ENCODE measurements around the gene BBC3.
A peak's percentile ranks its signal among the peaks of the same experiment; 100 is the strongest.

BBC3 gene

DNA sequence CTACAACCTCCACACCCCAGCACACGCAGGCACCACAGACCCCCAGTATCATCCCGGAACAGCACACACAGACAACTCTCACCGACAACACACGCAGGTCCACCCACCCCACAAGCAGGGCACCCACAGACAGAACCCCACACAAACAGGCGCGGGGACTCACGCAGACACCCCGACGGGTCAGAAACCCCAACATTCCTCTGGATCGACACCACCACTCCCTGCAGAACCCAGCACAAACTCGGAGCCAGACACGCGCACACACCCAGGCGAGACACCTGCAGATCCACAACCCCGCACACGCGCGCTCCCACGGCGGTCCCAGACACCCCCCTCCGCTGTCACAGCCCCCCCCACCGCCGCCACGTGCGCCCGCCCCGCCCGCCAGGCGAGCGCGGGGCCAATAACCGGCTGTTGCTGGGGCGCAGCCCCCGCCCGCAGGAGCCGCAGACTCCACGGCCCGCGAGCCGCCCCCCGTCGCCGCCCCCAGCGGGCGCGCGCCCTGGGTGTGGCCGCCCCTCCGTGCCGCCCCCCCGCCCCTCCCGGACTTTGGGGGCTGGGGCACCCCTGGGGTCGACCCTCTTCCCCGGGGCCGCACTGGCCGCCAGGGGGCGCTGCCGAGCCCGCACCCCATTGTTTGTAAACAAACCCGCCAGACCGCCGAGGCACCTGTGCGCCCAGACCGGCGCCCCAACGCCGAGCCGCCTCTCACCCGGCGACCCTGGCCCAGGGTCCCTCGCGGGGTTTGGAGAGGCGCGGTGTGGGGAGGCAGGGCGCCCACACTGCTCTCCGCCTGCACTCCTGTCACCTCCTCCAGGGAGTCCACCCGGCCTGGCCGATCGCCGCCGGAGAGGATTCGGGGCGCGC, 712 bp downstream of the BBC3 start:
- DNase-seq (ENCODE audit: low spot score): no peak

DNA sequence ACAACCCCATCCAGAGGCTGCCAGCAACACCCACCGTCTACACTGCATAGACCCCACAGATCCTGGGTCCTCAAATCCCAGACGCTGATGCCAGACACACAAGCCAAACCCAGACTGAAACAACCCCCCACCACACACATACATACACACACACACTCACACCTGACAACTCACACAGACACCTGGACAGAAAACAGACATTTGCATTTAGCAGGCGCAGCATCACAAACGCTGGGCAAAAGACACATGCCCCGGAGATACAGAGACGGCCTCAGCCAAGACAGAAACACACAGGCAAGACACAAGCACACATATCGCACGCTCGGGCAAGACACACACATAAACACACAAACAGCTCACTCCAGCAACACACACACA, 1.3 kb downstream of the BBC3 start:
- DNase-seq (ENCODE audit: low spot score): no peak

DNA sequence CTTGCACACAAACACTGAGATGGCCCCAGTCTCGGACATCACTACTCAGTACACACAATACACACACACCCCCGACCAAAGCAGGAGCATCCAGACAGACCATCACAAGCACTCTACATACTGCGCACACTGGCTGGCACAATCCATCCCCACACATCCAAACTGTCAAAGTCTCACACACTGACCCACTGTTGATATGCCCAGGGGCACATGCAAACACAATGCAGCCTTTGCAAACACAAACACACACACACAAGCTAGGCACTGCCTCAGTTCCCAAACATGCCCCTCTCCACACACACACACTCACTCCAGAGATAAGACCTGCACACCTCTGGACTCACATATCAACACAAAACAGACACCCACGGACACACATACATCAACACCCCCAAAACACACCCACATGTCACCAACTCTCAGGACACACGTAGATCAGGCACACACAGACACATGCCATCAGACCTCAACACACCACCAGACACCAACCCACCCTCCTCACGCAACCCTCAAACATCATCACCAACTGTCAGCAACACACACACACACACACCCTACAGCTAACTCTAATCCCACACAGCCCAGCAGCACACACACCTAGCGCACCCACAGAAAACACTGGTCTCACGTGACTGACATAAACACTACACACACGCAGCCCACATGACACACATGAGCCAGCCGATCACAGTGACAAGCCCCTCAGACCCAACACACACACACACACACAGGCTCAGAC, 1.9 kb downstream of the BBC3 start:
- peak; percentile 18 for DNase-seq (ENCODE audit: low spot score)

DNA sequence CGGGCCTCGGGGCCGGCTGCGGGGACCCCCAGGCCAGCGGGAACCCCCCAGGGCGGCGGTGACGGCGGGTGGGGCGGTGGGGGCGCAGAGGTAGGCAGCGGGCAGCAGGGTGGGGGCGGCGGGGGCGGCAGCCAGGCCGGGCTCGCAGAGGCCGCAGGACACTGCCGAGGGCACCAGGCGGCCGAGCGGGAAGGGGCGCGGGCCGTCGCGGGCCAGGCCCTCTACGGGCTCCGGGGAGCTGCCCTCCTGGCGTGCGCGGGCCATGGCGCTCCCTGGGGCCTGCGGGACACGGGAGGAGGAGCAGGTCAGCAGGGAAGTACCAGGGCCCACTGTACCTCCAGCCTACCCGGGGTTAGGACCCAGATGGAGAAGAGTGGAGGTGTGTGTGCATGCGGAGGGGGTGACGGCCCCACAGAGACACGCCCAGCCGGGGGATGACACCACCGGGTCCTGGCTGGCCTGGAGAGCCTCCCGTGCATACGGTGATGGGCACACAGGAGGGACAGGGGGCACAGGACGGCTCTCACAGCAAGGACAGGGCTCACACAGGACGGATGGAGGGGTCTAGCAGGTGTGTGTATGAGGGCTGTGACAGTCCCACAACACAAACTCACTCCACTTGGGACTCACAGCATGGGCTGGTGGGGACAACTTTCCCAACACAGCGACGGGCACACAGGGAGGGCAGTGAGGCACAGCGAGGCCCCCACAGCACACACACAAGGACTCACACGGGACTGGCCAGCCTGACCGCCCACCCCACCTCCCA, 2.6 kb downstream of the BBC3 start:
- DNase-seq (ENCODE audit: low spot score): no peak

DNA sequence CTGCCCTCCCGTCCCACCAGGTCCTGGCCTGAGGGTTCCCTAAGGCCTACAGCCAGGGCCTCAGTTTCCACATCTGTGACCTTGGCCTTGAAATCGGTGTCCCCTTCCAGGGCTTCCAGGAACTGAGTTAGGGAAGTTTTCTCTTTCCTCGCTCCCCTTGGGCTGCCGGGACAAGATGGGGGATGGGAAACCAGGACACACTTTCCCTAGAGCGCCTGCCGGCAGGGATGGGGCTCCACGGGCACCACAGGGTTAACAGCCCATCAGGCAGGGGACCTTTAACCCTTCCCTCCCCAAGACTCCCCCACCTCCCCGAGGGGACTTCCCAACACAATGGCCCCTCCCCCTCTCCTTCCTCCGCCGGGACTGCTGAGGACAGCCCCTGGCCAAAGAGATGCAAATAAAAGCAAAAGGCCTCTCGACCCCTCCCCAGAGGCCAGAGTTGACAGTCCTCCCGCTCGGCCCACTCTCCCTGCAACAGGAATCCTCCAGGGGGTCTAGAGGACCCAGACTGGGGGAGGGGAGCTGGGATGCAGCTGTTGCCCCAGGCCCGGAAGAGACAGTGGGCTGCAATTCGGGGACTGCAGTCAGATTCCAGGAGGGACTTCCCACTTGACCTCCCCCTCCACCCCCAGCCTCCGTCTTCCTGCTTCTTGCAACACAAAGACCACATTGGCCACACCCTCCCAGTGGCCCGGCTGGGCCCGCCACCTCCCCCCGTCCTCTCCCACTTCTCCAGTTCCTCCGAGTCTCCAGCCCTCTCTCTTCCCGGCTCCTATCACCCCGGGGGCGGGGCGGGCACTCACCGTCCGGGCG, 3.4 kb downstream of the BBC3 start:
- peak; percentile 76 for DNase-seq (ENCODE audit: low spot score)

DNA sequence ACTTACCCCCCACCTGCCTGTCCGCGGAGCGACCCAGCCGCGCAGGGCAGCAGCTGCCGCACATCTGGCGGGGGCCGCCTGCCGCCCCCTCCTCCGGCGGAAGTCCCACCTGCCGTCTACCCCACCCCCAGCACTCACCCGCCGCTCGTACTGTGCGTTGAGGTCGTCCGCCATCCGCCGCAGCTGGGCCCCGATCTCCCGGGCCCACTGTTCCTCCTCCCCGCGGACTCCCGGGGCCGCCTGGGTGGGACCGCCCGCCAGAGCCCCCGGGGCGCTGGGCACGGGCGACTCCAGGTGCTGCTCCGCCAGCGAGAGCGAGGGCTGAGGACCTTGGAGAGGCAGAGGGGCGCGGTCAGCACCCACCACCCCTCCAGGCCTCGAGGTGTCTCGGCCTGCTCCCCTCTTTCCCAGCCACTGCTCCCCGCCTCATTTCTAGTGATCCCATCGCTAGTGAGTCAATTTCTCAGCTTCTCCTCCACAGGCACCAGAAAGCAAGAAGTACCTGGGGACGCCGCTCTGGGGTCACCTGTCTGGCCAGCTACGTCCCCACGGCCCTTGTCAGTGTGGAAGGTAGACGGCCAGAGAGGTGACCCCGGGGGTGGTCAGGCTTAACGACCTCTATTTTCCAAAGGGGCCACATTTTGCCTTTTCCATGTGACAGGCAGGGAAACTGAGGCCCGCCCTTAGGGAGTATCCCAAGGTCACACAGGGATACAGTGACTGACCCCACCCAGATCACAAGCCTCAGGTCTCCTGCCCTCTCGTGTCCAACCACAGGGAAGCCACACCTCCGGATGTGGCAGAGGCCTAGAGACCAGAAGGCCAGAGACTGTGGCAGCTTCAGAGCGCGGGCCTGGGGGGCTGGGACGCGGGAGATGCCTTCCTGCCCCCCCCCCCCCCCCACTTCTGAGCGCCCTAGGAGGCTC, 4.3 kb downstream of the BBC3 start:
- DNase-seq (ENCODE audit: low spot score): peak; percentile 71

DNA sequence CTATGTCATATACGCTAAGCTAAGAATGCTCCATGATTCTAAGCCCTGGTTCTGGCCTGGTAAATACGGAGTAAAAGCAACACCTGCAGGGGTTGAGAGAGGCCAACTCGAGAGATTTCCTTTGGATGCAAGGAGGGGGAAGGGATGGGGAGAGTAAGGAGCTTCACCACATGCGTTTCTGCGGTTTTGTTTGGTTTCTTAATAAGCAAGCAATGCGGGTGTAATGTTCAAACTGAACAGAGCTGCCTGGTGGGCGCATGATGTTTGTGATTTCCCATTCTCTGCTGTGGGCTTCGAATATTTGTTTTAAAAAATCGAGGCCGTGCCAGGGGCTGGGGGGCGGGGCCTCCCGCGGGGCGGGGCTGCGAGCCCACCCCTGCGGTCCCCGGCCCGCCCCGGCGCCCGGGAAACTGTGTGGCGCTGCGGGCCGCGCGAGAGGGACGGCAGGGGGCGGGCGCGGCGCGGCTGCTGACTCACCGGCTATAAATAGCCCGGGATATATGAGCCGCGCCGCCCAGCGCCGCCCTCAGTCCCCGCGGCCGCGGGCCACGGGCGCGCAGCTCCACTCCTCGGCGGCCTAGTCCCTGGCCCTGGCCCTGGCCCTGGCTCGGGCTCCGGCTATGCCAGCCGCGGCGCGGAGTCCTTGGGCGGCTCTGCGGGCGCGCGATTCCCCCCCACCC, 5.1 kb downstream of the BBC3 start:
- DNase-seq (ENCODE audit: low spot score): peak; percentile 83

DNA sequence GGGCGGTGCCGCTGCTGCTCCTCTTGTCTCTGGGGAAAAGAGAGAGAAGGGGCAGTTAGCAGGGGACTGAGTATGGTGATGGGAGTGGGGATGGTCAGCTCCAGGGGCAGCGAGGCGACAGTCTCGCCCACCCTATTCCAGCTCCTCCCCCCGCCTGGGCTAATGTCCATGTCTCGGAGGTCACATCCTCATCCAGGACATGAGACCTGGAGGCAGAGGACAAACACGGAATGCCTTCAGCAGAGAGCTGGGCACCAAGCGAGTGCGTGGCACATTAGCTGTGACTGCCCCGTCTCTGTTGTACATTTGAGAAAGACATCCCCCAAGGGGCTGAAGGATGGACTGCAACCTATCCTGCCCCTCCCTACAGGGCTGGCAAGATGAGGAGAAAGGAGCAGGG, 9.1 kb downstream of the BBC3 start:
- no peak for DNase-seq (ENCODE audit: low spot score)

DNA sequence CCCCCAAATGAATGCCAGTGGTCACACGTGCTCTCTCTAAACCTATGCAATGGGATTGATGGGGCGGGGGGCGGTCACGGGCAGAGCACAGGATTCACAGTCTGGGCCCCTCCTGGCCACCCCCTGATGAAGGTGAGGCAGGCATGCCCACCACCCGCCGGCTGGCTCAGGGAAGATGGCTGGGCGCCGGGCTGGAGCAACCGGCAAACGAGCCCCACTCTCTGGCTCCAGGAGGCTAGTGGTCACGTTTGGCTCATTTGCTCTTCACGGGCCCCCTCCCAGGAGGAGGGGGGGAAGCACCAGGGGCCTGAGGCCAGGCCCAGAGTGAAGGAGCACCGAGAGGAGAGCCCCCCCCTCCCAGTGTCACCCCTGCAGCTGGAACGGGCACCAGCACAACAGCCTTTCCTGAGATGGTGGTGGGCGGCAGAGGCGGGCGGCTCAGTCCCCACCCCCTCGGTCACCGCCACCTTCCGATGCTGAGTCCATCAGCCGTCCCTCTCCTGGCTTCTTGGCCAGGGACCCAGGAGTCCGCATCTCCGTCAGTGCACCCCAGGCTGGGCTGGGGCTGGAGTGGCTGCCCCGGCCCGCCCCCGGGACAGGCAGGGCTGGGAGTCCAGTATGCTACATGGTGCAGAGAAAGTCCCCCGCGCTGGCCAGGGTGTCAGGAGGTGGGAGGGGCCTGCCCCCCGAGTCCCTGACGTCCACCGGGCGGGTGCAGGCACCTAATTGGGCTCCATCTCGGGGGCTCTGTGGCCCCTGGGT, 9.7 kb downstream of the BBC3 start:
- no peak for DNase-seq (ENCODE audit: low spot score)

DNA sequence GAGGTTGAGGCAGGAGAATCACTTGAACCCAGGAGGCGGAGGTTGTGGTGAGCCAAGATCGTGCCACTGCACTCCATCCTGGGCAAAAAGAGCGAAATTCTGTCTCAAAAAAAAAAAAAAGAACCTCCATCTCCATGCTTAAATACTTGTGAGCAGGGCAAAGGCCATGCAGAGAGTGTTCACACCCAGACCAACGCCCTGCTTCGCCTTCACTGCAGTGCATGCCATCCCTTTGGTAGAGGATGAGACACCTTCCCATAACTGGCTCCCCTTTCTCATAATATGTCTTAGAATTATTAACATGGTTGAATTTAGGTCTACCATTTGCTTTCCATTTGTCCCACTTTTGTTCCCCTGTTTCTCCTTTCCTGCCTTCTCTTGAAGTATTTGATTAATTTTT, 15.4 kb downstream of the BBC3 start:
- DNase-seq (ENCODE audit: low spot score): no peak

DNA sequence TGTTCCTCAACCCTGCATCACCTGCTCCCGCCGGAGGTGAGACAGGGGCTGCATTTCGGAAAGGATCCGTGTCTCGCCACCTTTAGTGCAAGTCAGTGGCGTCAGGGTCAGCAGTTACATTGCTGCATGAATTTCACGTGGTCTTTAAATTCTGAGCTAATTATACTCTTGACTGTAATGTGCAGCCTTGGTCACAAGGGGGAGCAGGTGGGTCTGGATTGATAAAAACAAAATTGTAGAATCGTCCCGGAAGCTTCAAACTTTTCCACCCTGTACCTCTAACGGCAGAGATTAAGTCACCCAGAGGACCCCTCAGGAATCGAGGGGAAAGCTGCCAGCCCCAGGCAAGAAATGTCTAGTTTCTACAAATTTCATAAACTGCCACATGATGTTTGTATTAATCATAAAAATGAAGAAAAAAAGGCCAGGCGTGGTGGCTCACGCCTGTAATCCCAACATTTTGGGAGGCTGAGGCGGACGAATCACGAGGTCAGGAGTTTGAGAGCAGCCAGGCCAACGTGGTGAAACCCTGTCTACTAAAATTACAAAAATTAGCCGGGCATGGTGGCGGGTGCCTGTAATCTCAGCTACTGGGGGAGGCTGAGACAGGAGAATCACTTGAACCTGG, 20.2 kb downstream of the BBC3 start:
- peak; percentile 78 for DNase-seq (ENCODE audit: low spot score)

DNA sequence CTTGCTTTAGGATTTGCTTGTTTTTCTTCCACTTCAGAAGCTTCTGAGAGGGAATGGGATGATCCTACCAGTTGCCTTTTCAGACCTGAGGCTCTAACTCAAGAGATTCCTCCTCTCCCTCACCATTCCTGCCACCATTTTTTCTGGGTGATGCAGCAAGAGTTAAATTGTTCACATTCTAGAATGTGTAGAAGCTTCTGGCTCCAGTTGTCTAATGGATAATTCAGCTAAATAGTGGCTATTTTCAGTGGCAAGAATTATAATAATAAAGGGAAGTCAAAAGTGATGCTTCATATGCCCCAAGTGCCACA, 20.9 kb downstream of the BBC3 start:
- no peak for DNase-seq (ENCODE audit: low spot score)

DNA sequence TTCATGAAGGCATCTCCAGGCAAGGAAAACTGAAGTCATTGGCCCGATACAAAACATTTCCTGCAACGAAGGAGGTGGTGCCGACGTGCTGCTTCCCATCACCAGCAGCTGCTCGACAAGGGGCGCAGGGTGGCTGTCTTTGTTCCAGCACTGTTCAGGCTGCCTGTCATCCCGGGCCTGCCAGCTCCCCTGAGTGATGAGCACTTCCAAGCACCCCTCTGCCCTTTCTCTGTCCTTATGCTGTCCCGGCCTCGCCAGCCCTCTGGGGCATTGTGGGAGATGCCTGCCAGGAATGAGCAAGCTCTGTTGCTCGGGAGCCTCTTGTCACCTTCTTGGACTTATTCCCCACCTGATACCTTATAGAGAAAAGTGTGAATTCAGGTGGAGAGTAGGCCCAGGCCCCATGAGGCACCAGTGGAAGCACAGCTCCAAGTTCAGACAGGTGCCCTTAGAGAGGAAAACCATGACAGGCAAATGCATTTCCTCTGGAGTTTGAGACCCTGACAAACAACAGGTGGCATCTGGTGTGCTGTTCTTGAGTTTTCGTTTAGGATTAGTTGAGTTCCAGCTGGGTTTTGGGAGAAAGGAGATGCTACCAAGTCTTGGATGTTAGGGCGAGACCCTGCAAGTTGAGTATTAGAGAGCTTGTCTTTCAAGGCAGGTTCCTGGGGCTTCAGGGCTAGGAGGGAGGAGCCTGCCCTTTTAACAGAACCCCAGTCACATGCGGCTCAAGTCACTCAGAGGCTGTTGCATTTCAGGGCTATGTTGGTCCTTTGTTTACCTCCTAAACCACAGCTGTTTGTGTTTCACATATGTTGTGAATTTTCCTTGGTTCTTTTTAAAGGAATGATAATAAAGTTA, 21.4 kb downstream of the BBC3 start:
- DNase-seq (ENCODE audit: low spot score): no peak

DNA sequence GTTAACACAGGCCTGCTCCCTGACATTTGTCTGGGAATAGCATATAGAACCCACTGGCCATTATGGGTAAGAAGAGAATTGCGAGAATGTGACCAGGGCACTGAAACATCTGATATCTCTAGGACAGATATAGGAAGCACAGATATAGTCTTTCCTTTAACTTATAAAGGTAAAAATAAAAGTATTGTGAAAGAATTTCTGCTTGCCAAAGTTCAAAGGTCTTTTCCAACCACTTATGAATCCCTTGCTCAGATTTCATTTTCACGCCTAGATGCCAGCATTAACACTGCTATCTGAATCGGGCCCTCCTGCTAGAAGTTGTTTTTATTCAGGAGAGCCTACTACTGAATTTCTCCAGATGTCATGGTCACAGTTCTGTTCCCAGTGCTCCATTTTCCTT, 27.7 kb downstream of the BBC3 start:
- DNase-seq (ENCODE audit: low spot score): no peak

DNA sequence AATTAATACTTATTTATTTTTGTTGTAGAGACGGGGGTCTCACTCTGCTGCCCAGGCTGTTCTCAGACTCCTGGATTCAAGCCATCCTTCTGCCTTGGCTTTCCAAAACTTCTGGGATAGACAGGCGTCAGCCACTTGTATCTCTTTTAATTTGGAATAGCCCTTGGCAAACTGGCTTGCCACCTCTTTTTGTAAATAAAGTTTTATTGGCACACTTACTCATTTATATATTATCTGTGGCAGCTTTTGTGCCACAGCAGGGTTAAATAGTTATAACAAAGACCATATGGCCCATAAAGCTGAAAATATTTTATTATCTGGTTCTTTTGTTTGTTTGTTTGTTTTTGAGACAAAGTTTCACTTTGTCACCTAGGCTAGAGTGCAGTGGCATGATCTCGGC, 30.5 kb downstream of the BBC3 start:
- no peak for DNase-seq (ENCODE audit: low spot score)

DNA sequence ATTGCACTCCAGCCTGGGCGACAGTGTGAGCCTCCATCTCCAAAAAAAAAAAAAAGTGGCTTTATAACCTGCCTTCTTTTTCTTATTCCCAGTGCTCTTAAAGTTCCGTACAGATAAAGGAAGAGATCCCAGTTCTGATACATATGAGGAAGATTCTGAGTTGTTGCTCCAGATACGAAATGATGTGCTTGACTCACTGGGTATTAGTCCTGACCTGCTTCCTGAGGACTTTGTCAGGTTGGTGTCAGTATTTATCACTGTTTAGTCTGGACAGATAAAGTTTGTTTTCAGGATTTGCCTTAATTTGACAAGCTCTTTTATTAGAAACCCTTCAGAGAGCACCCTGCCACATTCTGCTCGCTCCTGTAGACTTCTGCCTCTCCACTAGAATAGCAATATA, 33.9 kb downstream of the BBC3 start:
- DNase-seq (ENCODE audit: low spot score): no peak

DNA sequence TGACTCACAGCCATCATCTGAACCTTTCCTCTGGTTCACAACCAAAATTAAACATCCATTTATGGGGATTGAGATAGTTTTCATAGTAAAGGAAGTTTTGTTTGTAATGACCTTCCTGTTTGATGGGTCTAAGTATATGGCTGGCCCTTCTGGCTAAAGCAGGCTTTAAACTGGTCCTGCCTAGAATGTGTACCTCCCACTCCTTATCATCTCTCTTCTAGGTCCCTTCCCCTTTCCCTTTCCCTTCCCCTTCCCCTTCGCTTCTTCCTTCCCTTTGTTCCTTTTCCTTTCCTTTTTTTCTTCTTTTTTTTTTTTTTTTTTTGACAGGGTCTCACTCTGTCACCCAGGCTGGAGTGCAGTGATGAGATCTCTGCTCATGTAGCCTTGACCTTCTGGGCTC, 35.6 kb downstream of the BBC3 start:
- DNase-seq (ENCODE audit: low spot score): no peak

DNA sequence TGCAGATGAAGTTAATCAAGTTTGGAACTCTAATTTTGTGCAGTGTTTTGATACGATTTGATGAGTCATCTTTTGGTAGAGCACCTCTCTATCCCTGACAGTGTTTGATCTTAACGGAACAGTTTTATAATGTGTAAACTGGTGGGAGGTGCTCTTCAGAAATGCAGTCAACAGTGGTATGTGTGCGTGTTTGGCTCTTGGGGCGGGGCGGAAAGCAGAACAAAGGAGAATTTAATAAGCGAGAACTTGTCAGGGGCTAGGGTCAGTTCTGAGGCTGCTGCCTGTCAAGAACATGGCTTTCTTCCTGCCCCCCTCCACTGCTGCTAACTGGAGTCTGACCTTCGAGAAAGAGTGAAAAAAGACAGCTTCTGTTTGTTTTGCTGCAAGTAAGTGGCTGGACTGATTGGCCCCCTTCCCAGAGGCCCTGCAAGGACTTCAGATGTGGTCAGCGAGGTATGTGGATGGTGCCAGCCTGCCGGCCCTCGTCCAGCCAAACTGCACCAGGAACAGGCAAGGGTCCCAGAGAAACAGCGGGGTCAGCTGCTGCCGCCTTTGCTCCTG, 40.8 kb downstream of the BBC3 start:
- peak; percentile 45 for DNase-seq (ENCODE audit: low spot score)

All from kidney capillary endothelial cell (primary cell).